ENCODE data around the gene CD101. TPM values are rescaled to one million over a fixed set of nuclear protein-coding genes. Genes with fewer than 3 reads are reported as not detected.

The CD101 gene
- total RNA-seq, 1 experiment from 2014 or later: 1.8 TPM

DNA sequence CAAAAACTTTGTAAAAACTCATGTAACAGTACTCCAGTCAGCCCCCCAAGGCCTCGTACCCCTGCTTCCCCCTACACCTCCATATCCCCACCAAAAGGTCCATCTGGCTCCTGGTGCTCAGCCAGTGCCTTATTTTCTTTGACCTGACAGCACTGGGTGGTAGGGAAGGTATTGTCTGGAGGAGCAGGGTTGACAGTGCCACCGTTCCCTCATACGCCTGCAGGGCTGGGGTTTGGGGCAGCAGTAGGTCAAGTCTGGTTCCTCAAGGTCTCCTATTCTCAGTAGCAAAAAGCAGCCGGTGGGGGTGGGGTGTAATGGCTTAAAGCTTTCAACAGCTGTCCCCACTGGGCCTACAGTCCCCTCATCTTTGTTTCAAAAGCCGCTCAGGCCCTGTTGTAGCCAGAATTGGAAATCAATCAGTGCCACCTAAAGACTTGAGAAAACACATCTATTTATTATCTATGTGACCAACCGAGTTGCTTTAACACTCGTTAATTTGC is 33.3 kb downstream of the CD101 start:
- no peak overlapping the region for H3K4ac ChIP-seq (ENCODE audit: low read depth, low read length)
- WGBS (ENCODE audit: extremely low coverage, insufficient read length, low lambda C conversion rate): no CpG with 5 or more reads among the region's 7 CpGs
- H3K4me1 ChIP-seq (ENCODE audit: insufficient read depth, low read length): no peaks in the 10 kb centered on the region; the same call in 1 of the 2 replicates
- H2BK20ac ChIP-seq (ENCODE audit: low read depth, low read length, poor library complexity, severe bottlenecking): no peak overlapping the region
- TF ChIP-seq, protein P1, sequence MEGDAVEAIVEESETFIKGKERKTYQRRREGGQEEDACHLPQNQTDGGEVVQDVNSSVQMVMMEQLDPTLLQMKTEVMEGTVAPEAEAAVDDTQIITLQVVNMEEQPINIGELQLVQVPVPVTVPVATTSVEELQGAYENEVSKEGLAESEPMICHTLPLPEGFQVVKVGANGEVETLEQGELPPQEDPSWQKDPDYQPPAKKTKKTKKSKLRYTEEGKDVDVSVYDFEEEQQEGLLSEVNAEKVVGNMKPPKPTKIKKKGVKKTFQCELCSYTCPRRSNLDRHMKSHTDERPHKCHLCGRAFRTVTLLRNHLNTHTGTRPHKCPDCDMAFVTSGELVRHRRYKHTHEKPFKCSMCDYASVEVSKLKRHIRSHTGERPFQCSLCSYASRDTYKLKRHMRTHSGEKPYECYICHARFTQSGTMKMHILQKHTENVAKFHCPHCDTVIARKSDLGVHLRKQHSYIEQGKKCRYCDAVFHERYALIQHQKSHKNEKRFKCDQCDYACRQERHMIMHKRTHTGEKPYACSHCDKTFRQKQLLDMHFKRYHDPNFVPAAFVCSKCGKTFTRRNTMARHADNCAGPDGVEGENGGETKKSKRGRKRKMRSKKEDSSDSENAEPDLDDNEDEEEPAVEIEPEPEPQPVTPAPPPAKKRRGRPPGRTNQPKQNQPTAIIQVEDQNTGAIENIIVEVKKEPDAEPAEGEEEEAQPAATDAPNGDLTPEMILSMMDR (conservative IDR thresholded peaks at IDR 0.05): no peak
- H2BK15ac ChIP-seq (ENCODE audit: low read depth, low read length): no peak overlapping the region
- Mint-ChIP-seq H3K4me3 (no peak overlapping the region), H3K9me3 (peaks cover 0 to 2% of the 10 kb centered on the region in 2 experiments; a peak in 1 of 5 replicates), H3K36me3 (ENCODE audit: insufficient read depth in 1 of 3, low read depth in 3 of 3) (no peaks in the 10 kb centered on the region), H3K4me1 (peaks cover 11 to 25% of the 10 kb centered on the region in 2 experiments), H3K27me3 (ENCODE audit: low read depth) (no peaks in the 10 kb centered on the region), H3K27ac (no peak overlapping the region)
- no peak overlapping the region for H3T11ph ChIP-seq (ENCODE audit: low read length)
- no peaks in the 10 kb centered on the region for H3K79me2 ChIP-seq (ENCODE audit: insufficient read depth, low read length)
- no peaks in the 10 kb centered on the region for H3K9me3 ChIP-seq (ENCODE audit: control insufficient read depth, low read depth, low read length)
- H2BK12ac ChIP-seq (ENCODE audit: insufficient read length, low read depth, low read length): no peak overlapping the region
- H2AFZ ChIP-seq (ENCODE audit: low read length): no peak overlapping the region
- no peak overlapping the region for H4K8ac ChIP-seq (replicated peaks; ENCODE audit: insufficient read length, low read depth, low read length)
- H3K56ac ChIP-seq (ENCODE audit: insufficient read length, low read depth, low read length): no peak overlapping the region
- no peak overlapping the region for H2BK120ac ChIP-seq (ENCODE audit: low read depth, low read length, poor library complexity, severe bottlenecking)
- H3K4me2 ChIP-seq (ENCODE audit: insufficient read depth, insufficient read length, low read length): no peak overlapping the region
- no peak overlapping the region for H3K23ac ChIP-seq (ENCODE audit: insufficient read length, low read depth, low read length)
- no peaks in the 10 kb centered on the region for H3K79me1 ChIP-seq (ENCODE audit: insufficient read depth, low read depth, low read length, poor library complexity, severe bottlenecking)
- H3K9ac ChIP-seq (ENCODE audit: extremely low read depth, insufficient read length, low read length): no peak overlapping the region
- no peak overlapping the region for H2AK5ac ChIP-seq (ENCODE audit: insufficient read length, low read length)
- H4K20me1 ChIP-seq (ENCODE audit: control insufficient read depth, insufficient read depth, insufficient read length): no peaks in the 10 kb centered on the region
- no peaks in the 10 kb centered on the region for H3K23me2 ChIP-seq (ENCODE audit: insufficient read length, low read depth, low read length, poor library complexity, severe bottlenecking)
- no peaks in the 10 kb centered on the region for H3K27me3 ChIP-seq (ENCODE audit: insufficient read depth, low read length)
- H3K27ac ChIP-seq (ENCODE audit: insufficient read length, low read depth, low read length): no peak overlapping the region
- H3K18ac ChIP-seq (ENCODE audit: insufficient read length, low read depth, low read length): no peak overlapping the region
- no peak overlapping the region for H2BK5ac ChIP-seq (ENCODE audit: insufficient read length, low read length)
- DNase-seq: no peak
- no peak overlapping the region for H4K91ac ChIP-seq (ENCODE audit: insufficient read length, low read depth, low read length)
- no peak overlapping the region for H4K5ac ChIP-seq (ENCODE audit: insufficient read length, low read depth, low read length)
- H3K14ac ChIP-seq (ENCODE audit: insufficient read depth, low read length): no peak overlapping the region

Data from H9 (cell line).